K562 (cell line): ENCODE data around the gene GLRX. TPM values are rescaled to one million over a fixed set of nuclear protein-coding genes. Genes with fewer than 3 reads are reported as not detected.

ENCODE experiments used
- BHLHE40 ChIP-seq: IDR thresholded peaks from 2 replicates; pipeline ENCODE4 v1.6.1; 2011; ENCODE audit warnings: low read length, improper control_type of control experiment
- CHCHD3 ChIP-seq: fragments of 250-450 bp; sonication (Bioruptor Pico); IDR thresholded peaks from 2 replicates; pipeline ENCODE4 v2.1.2; 2022; ENCODE audit warnings: mild to moderate bottlenecking
- CXXC5 ChIP-seq: fragments of 250-450 bp; sonication (Bioruptor Pico); IDR thresholded peaks from 2 replicates; pipeline ENCODE4 v1.8.0; 2022; ENCODE audit warnings: inconsistent platforms, mild to moderate bottlenecking, moderate library complexity
- GABPA ChIP-seq: fragments of 200-800 bp; sonication (Bioruptor generic); conservative IDR thresholded peaks from 2 replicates; pipeline ENCODE4 v1.6.1; 2016; ENCODE audit warnings: low read depth, missing genetic modification characterization, missing compliant biosample characterization
- GABPB1 ChIP-seq: sonication (generic); formaldehyde crosslinking; IDR thresholded peaks from 2 replicates; pipeline ENCODE4 v1.8.0; 2022; ENCODE audit warnings: mild to moderate bottlenecking, missing genetic modification reagents
- GATAD2A ChIP-seq: fragments of 450-650 bp; IDR thresholded peaks from 2 replicates; pipeline ENCODE4 v1.6.1; 2017
- ID3 ChIP-seq, 2 experiments: fragments of 250-450 bp in 1 of 2; fragments of 450-650 bp in 1 of 2; sonication (Bioruptor Pico) in 1 of 2; IDR thresholded peaks; 2 replicates each; pipeline versions ENCODE4 v1.6.1 to v1.8.0; 2016 to 2021; ENCODE audit warnings: mild to moderate bottlenecking in 2 of 2, moderate library complexity in 2 of 2, missing compliant biosample characterization in 1 of 2, missing genetic modification characterization in 1 of 2
- KDM1A ChIP-seq, 2 experiments: fragments of 450-650 bp; IDR thresholded peaks; 2 replicates each; pipeline ENCODE4 v1.6.1; 2016; ENCODE audit warnings: mild to moderate bottlenecking in 2 of 2
- MGA ChIP-seq: fragments of 450-650 bp; IDR thresholded peaks from 2 replicates; pipeline ENCODE4 v1.6.1; 2016; ENCODE audit warnings: mild to moderate bottlenecking, moderate library complexity
- MITF ChIP-seq: IDR thresholded peaks from 2 replicates; pipeline ENCODE4 v1.6.1; 2014; ENCODE audit warnings: antibody characterized with exemption
- NR2C1 ChIP-seq, 2 experiments: fragments of 450-650 bp; IDR thresholded peaks; 2 replicates each; pipeline ENCODE4 v1.6.1; 2017; ENCODE audit warnings: mild to moderate bottlenecking in 2 of 2, antibody characterized with exemption in 1 of 2, inconsistent platforms in 1 of 2, missing compliant biosample characterization in 1 of 2, missing genetic modification characterization in 1 of 2
- NR3C1 ChIP-seq: sonication (generic); formaldehyde crosslinking; IDR thresholded peaks from 2 replicates; pipeline ENCODE4 v1.8.1; 2022; ENCODE audit warnings: missing genetic modification reagents
- SETDB1 ChIP-seq: IDR thresholded peaks from one replicate; pipeline ENCODE4 v1.6.1; 2012; ENCODE audit warnings: low read length, control low read depth, inconsistent platforms
- STAG1 ChIP-seq: sonication (generic); formaldehyde crosslinking; IDR thresholded peaks from 2 replicates; pipeline ENCODE4 v1.5.0; 2020; ENCODE audit warnings: missing genetic modification reagents, borderline replicate concordance
- polyA plus RNA-seq, 8 experiments: library from polyadenylated mRNA; depleted of rRNA in 4 of 8; stranded (reverse) in 5 of 8; unstranded in 3 of 8; fragments of >200 nt; fragmentation: Nextera tagmentation in 2 of 8; fragmentation: Illumina TruSeq in 1 of 8; extraction: Ambion mirVana in 2 of 8; extraction: Trizol in 1 of 8; gene quantifications; 2 replicates each; pipeline versions ENCODE4 v1.2.1 to v1.2.3, GENCODE V29; 2011 to 2014; ENCODE audit warnings: inconsistent platforms in 1 of 8, missing spikeins in 1 of 8
- total RNA-seq, 7 experiments: library from RNA; depleted of rRNA in 6 of 7; stranded (reverse); fragments of >200 nt in 6 of 7; fragmentation: Illumina TruSeq in 2 of 7; extraction: Trizol in 2 of 7; gene quantifications; 2 replicates each; pipeline versions ENCODE4 v1.2.1 to v1.2.3, GENCODE V29; 2011 to 2021; ENCODE audit warnings: low replicate concordance in 1 of 7

GLRX gene
- total and polyA plus RNA-seq, 9 of the 15 experiments (the other 6 are each of a cell fraction or from before 2014, with no cell fraction given): 2.3 to 11.2 (median 4.6) TPM

GRCh38 chr5:95842854-95843544 is 20.5 kb upstream of the GLRX start (continued):
- TF ChIP-seq MITF (peak; percentile 80), BHLHE40 (peak; percentile 87), CHCHD3 (no peak), MGA (peak; percentile 87), NR3C1 (CRISPR knock-in tag) (no peak), KDM1A (IDR thresholded peaks at IDR 0.05) (0 out of 4 replicates have a peak, but pooled peaks of 1 of the 2 experiments have one; percentile 20), GABPA (tag) (no peak; the same call in 1 of the 2 replicates), SETDB1 (no peak), GABPB1 (0 out of 2 replicates have a peak, but pooled peaks have one; percentile 26), NR2C1 (IDR thresholded peaks at IDR 0.05) (0 out of 2 replicates have a peak, but pooled peaks have one; percentile 17), NR2C1 (tag; IDR thresholded peaks at IDR 0.05) (no peak; the same call in 1 of the 2 replicates), GATAD2A (no peak), ID3 (CRISPR knock-in tag; IDR thresholded peaks at IDR 0.05) (no peak), ID3 (tag; IDR thresholded peaks at IDR 0.05) (0 out of 2 replicates have a peak, but pooled peaks have one; percentile 17), STAG1 (CRISPR knock-in tag) (peak; percentile 54; the same call in 1 of the 2 replicates), CXXC5 (CRISPR knock-in tag) (peak; percentile 39; the same call in 1 of the 2 replicates)
